NCI-H146 (cell line): ENCODE data around the gene POU1F1.
"Not testable (repeated sequence)": the region's sequence is repeated elsewhere in the genome, so short reads cannot be mapped to it uniquely, and the experiment has no call there.

Experiments
- DNase-seq: peaks from one replicate; lab custom pipeline; 2025; lab: John Stamatoyannopoulos, UW

Gene POU1F1, protein sequence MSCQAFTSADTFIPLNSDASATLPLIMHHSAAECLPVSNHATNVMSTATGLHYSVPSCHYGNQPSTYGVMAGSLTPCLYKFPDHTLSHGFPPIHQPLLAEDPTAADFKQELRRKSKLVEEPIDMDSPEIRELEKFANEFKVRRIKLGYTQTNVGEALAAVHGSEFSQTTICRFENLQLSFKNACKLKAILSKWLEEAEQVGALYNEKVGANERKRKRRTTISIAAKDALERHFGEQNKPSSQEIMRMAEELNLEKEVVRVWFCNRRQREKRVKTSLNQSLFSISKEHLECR

DNA sequence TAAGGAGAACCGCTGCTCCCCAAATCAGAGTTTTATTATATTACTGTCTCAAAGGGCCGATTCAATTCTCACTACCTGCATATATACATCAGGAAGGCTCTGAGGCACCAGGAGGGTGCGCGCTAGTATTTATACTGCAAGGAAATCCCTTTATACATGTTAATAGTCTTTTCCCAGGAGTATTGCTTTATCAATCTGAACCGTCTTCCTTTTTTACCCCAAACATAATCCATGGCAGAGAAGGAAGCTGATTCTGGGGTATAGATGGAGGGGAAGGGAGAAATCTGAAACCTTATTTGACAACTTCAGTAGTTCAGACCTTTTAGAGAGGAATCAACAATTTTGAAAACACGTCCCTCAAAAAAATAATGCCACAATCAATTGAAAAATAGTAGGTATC, at the start of gene POU1F1:
POU1F1 (minus strand) TSS at position 101 of the 400 bp plus-strand sequence. CDS start 122 bp downstream, outside the sequence.
- DNase-seq = no peak

DNA sequence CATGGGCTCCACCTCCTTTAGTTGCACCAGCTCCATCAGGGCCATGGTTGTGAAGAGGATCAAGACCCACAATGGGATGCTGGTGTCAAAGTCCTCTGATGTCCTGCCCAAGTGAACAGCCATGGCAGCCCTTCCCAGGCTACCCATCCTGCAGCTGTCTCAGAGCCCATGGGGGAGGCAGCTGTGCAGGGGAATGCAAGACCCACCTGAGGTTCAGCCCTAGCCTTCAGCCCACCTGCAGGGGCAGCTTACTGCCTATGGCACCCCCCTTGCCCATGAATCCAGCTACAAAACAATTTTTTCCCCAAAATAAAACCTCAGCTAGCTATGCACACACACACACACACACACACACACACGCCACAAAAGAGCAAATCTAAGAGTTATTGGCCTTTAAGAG, 48.2 kb upstream of the POU1F1 start:
- no peak for DNase-seq

- DNase-seq = no peak
These were observed 44.6 kb upstream of the POU1F1 start for GRCh38 chr3:87320756-87321626.

GRCh38 chr3:87318617-87319021, 42.2 kb upstream of the POU1F1 start:
- no peak for DNase-seq

GRCh38 chr3:87317779-87318178, 41.4 kb upstream of the POU1F1 start:
- DNase-seq = no peak

DNA sequence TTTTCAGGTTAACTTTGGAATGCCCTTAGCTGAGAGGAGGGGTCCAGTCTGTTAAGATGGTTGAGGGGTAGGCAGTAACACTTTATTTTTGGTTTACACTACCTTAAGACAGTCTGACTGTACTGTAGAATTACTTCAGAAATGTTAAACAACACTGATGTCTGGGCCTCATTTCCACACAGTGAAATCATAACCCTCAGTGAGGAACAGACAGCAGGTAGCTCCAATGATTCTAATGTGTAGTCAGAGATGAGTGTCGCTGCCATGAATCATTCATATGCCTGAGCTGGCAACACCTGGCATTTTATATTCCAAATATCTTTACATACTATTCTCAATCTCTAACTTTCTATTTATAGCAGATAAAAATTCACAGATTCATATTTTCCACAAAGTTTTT, 37.3 kb upstream of the POU1F1 start:
- DNase-seq = no peak

GRCh38 chr3:87311309-87311708, 34.9 kb upstream of the POU1F1 start:
- no peak for DNase-seq

DNA sequence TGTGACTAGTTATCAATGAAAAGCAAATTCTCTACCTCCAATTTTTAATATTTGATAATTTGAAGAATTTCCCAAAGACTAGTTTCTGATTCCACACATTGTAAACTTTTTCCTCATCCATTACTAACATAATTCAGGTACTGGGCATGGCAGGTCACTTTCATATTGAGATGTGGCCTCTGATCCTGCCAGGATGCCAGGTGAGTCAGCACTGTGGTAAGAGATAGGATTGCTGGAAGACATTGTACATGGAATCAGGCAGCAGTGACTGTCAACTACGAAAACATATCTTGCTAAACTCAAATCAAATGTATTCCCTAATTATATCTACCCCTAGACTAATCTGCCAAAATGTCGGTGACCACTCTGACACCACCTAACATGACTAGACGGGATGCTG, 33.2 kb upstream of the POU1F1 start:
- DNase-seq = no peak

DNA sequence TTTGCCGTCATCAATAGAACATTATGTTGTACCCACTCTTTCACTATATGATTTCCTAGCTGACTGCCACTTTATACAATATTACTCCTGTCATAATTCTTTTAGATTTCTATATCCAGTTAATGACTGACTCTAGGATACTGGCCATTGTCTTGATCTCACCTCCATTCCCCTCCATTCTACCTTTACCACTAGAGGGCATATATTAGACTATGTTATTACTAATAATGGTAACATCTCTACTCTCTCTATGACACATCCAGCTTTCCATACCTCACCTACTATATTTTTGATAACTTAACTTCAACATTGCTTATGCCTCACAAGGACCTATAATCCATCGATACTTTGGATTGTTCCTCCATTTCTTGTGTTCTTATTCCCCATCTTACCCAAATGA, 31.4 kb upstream of the POU1F1 start:
- DNase-seq = no peak

GRCh38 chr3:87305517-87305916, 29.1 kb upstream of the POU1F1 start:
- no peak for DNase-seq

- DNase-seq = not testable (repeated sequence)
These were observed 28.6 kb upstream of the POU1F1 start for GRCh38 chr3:87305031-87305430.

GRCh38 chr3:87298111-87298718, 21.8 kb upstream of the POU1F1 start:
- peak; percentile 48 for DNase-seq

DNA sequence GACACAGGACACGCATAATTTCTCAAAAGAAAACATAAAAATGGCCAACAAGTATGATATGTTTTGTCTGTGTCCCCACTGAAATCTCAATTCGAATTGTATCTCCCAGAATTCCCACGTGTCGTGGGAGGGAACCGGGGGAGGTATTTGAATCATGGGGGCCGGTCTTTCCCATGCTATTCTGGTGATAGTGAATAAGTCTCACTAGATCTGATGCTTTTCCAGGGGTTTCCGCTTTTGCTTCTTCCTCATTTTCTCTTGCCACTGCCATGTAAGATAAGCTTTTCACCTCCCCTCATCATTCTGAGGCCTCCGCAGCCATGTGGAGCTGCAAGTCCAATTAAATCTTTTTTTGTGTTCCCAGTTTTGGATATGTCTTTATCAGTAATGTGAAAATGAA, 12.1 kb upstream of the POU1F1 start:
- DNase-seq = no peak

- DNase-seq = no peak
These were observed 10.6 kb upstream of the POU1F1 start for GRCh38 chr3:87287011-87287410.

- DNase-seq = no peak
These were observed 3.6 kb downstream of the POU1F1 start for GRCh38 chr3:87272718-87273341.

DNA sequence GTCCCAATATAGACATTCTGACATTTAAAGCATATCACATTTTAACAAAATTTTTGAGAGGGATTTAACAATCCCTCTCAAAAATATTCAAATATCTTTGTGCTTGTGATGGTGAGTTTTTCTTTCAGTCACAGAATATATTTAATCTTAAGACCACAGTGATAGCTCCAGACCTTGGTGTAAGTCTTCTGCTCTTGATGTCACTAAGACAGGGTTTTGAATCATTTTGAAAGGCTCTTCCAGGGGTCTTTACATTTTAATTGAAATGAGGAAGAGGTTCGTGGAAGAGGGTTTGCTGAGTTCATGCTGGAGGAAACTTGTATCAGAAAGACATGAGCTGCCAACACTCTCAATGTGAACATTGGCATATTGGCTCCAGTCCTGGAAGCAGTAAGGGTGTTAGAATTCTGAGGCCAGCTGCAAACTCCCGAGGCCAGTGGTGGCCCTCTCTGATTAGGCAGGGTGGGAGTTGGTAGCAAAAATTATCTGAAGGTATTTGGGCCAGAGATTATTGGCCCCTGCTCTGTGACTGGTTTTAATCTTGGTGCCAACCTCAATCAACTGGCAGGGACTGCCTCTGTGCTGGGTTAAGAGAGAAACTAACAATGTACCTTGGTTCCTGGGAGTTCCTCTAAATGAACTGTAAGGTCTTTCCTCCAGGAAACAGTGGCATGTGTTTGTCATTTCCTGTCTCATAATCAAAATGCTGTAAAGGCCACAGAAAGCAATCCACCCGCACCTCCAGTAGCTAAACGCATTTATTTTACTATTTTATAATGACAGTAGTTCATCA, 5.3 kb downstream of the POU1F1 start:
- no peak for DNase-seq

- DNase-seq = no peak
These were observed 6.7 kb downstream of the POU1F1 start for GRCh38 chr3:87269723-87270122.

DNA sequence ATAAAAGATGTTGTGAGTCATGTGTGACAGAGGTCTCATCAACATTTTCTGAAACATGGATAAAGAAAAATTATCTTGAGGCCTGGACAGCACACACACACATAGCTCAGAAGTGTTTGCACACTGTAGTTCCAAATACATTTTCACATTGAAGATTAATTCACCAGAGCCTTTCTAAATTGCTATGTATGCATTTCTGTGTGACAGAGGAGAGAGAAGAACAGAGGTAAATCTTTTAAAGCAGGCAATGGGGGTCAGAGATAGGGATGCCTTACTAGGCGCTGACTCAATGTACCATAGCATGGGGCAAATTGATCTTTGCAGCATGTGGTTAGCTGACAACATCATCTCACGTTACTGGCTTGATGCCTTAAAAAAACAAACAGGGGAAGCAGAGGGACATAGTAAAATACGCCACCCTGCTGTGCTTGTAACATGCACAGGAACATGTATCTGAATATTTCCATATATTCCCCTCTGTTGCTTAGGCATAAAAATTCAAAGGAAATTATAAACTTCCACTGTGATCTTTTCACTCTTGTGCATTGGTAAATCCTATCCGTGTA, 7.7 kb downstream of the POU1F1 start:
- DNase-seq = peak; percentile 13

GRCh38 chr3:87267953-87268645, 8.3 kb downstream of the POU1F1 start:
- DNase-seq = no peak

DNA sequence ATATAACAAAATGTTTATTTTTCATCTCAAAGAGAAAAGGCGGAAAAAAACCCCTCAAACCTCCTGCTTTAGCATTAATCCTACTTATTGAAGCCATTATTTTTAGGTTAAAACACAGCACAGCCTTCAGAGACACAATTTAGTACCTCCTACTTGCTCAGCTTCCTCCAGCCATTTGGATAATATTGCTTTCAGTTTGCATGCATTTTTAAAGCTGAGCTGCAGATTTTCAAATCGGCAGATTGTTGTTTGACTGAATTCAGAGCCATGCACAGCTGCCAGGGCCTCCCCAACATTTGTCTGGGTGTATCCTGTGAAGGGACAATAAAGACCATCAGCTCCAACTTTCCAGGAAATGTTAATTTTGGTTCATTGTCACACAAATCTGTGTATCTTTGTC, 14.5 kb downstream of the POU1F1 start:
- DNase-seq = no peak

- peak; percentile 32 for DNase-seq
These were observed 16.1 kb downstream of the POU1F1 start for GRCh38 chr3:87260270-87260669.
